Activated CD4-positive, alpha-beta T cell treated with anti-CD3 and anti-CD28 coated beads, Interleukin-2, amount 50 U/mL, for 24 hours (primary cell): ENCODE results near the gene TMEM221.

Experiments used
- DNase-seq, 2 donors: peaks; one replicate each; pipeline ENCODE4 v3.0.0-alpha.2; 2020; ENCODE audit warnings: low read depth in 1 of 2, low spot score in 1 of 2

Gene TMEM221

GRCh38 chr19:17445526-17446165 is 2.8 kb downstream of the TMEM221 start:
- DNase-seq: no peak

GRCh38 chr19:17441241-17442021 is 7.0 kb downstream of the TMEM221 start:
- no peak for DNase-seq

GRCh38 chr19:17436874-17437267 is 11.6 kb downstream of the TMEM221 start:
- DNase-seq: no peak

DNA sequence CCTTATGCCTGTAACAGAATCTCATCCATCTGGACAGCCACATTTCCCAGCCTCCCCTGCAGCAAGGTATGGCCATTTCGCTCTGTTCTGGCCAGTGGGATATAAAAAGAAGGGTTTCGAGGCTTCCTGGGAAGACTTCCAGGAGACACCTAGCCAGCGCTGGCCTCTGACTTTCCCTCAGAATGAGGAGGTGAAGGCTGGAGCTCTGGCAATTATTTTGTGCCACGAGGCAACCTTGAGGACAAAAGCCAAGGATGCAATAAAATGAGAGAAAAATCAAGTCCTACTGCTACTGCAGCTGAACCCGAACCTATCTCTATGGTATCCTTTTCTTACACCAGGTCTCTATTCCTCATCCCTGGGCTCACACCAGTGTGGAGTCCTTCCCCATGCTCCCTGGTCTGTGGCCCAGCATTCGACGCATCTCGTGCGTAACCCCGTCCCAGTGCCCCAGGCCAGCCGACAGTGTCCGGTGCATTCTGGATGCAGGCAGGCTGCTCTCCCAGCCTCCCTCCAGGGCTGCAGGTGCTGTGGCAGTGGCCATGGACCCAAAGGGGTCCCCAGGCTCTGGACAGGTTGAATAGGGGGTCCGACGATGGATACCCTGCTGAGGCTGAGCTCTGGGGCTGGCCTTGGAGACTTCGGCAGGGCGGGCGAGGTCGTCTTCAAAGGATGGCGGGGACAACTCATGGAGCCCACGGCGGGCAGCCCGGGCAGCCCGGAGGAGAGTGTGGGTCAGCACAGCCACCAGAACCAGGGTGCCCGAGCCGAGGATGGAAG is 12.2 kb downstream of the TMEM221 start:
- no peak for DNase-seq

GRCh38 chr19:17435218-17435617 is 13.2 kb downstream of the TMEM221 start:
- DNase-seq: no peak

GRCh38 chr19:17431417-17431816 is 17.1 kb downstream of the TMEM221 start:
- no peak for DNase-seq

DNA sequence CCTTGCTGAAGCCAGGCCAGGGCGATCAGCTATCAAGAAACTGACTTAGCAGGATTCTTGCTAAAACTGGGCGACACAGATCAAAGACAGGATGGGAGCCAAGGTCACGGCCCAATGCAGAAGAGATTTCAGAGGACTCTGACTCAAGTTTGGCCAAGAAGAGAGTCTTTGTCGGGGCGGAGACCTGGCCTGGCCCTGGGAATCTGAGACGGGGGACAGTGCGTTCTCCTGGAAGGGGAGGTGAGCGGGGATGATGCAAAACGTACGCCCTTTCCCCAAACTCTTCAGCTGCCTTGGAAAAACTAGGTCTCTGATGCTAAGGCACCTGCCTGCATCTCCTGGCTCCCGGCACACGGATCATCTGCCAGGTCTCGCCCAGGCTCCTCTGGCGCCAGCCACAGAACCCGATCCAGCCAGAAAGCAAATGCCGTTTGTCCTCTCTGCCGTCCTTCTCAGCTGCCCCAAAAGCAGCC is 18.8 kb downstream of the TMEM221 start:
- DNase-seq: no peak

DNA sequence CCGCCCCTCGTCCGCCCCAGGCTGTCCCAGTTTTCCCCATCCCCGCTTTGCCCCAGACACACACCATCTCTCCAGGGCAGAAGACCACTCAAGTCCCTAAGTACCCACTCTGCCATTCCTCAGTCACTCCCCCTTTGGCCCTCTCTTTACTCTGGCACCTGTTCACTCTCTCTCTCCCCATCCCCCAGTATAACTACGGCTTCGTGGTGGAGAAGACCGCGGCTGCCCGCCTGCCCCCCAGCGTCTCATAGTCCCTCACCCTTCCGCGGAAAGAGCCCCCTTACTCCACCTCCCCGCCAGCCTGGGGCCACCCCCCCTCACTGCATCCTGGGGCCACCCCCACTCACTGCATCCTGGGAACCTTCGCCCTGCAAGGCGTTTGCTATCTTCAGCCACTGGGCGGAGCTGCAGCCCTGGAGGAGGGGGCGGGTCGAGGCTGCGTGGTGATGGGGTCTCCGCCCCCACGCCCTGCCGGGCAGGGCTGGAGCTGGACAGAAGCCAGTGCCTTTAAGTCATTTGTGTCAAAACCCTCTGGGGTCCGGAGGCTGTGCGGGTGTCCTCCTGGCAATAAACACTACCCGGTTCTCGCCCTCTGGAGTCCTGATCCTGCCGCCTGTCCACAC is 23.6 kb downstream of the TMEM221 start:
- DNase-seq: no peak

GRCh38 chr19:17423429-17424208 is 24.8 kb downstream of the TMEM221 start:
- DNase-seq: no peak

DNA sequence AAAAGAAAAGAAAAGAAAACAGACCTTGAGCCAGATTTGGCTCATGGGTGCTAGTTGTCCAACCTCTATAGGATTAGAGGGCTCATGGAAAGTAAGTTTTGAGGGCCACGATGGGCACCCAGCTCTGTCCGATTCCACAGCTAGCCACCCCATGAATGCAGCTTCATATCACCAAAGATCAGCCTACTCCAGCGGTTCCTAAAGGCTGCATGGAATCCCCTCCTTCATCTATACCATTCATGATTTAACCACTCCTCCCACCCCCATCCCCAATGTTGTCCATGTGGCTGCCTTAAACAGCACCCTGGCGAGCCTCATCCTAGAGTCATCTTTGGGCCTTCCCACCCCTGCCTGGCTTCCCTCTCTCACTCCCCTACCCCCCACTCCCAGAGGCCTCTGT is 26.5 kb downstream of the TMEM221 start:
- DNase-seq: no peak

GRCh38 chr19:17420475-17420924 is 28.0 kb downstream of the TMEM221 start:
- peak in 1 of 2 donors; percentile 4 for DNase-seq

- DNase-seq: peak; percentile 86 to 95
These were observed 28.6 kb downstream of the TMEM221 start, which contains the start of gene MVB12A for GRCh38 chr19:17419621-17420474. Gene MVB12A (plus strand): TSS chr19:17420047. CDS start chr19:17420136, 89 bp downstream.

DNA sequence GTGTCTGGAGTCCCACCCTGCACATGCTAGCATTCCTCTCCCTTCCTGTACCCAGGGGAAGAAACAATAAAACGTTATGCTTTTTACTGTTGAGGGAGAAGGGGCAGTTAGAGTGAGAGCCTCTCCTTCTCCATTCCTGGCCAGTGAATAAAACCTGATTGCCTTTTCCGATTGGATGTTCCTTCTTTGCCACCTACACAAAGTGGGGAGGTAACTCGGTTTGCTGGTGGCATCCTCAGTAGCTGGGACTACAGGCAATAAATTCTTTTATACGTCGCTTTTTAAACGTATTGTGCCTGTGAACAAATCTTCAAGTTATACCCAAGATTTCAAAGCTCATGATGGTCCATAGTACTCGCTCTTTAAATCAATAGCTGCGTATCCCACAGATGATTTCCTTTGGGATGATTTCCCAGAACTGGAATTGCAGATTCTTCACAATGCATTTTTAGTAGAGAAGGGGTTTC is 29.3 kb downstream of the TMEM221 start:
- no peak for DNase-seq

DNA sequence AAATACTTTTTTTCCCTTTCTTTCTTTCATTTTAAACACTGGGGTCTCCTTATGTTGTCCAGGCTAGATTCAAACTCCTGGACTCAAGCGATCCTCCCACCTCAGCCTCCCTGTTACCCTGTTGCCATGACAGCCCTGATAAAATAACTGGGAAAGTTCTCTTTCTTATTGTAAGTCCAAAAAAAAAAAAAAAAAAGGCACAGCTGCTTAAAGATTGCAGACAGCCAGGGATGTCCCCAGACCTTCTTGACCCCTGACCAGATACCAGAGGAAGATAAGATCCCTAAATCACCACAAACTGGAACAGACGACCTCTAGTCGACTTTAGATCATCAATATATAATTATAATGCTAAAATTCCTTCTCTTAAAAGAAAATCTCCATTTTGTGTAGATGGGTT is 29.8 kb downstream of the TMEM221 start:
- no peak for DNase-seq

GRCh38 chr19:17415121-17415520 is 33.3 kb downstream of the TMEM221 start:
- no peak for DNase-seq

DNA sequence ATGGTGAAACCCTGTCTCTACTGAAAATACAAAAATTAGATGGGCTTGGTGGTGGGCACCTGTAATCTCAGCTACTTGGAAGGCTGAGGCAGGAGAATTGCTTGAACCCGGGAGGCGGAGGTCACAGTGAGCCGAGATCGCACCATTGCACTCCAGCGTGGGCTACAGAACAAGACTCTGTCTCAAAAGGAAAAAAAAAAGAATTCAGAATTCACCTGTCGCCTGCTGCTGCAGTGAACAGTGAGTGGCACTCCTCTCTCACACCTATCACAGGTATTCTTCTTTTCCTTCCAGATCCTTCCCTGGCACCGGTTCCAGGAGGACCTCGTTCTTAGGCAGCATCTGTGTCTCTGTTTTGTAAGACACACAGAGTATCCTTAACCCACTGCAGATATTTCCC is 34.4 kb downstream of the TMEM221 start:
- DNase-seq: no peak

GRCh38 chr19:17411801-17412200 is 36.7 kb downstream of the TMEM221 start:
- DNase-seq: no peak

- DNase-seq: no peak
These were observed 38.5 kb downstream of the TMEM221 start for GRCh38 chr19:17409990-17410389.

- no peak for DNase-seq
These were observed 41.6 kb downstream of the TMEM221 start for GRCh38 chr19:17406887-17407196.
